ENCODE data around the gene LMBRD1. TPM values are rescaled to one million over a fixed set of nuclear protein-coding genes. Genes with fewer than 3 reads are reported as not detected.

The LMBRD1 gene
- total RNA-seq, 4 donors from 2014 or later = 24.4 to 32.9 (median 28.9) TPM

DNA sequence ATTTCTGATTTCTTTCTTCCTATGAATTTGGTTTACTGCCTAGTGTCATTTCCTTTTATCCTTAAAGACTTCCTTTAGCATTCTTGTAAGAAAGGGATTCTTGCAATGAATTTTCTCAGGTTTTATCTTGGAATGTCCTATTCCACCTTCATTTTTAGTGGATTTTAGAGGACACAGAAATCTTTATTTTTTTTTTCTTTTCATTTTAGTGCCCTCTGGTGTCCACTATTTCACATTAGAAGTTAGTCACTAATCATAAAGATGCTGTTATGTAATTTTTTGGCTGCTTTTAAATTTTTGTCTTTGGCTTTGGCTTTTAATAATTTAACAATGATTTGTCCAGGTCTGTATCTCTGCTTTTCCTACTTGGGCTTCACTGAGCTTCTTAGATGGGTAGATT, 28.1 kb downstream of the LMBRD1 start:
- Histone ChIP-seq H3K4me3 (no peak overlapping the region), H3K4me1 (no peaks in the 10 kb centered on the region), H3K36me3 (no peaks in the 10 kb centered on the region), H3K27ac (no peak overlapping the region), H3K9me3 (no peaks in the 10 kb centered on the region), H3K27me3 (no peaks in the 10 kb centered on the region)
- DNase-seq (no peak), ATAC-seq (no peak)
- in situ Hi-C loops (cut with MboI; ENCODE audit: low sequenced_read_pairs in 4 of 4) = no loop called here
- TF ChIP-seq POLR2A (IDR thresholded peaks at IDR 0.05) = no peak
- TF ChIP-seq, protein P1, sequence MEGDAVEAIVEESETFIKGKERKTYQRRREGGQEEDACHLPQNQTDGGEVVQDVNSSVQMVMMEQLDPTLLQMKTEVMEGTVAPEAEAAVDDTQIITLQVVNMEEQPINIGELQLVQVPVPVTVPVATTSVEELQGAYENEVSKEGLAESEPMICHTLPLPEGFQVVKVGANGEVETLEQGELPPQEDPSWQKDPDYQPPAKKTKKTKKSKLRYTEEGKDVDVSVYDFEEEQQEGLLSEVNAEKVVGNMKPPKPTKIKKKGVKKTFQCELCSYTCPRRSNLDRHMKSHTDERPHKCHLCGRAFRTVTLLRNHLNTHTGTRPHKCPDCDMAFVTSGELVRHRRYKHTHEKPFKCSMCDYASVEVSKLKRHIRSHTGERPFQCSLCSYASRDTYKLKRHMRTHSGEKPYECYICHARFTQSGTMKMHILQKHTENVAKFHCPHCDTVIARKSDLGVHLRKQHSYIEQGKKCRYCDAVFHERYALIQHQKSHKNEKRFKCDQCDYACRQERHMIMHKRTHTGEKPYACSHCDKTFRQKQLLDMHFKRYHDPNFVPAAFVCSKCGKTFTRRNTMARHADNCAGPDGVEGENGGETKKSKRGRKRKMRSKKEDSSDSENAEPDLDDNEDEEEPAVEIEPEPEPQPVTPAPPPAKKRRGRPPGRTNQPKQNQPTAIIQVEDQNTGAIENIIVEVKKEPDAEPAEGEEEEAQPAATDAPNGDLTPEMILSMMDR (IDR thresholded peaks at IDR 0.05 in 4 of 5, conservative IDR thresholded peaks at IDR 0.05 in 1 of 5) = no peak
- intact Hi-C loops (cut with DNase I; ENCODE audit: low total_unique reads) = no loop called here

GRCh38 chr6:69763763-69764162, 33.0 kb downstream of the LMBRD1 start:
- H3K27ac ChIP-seq = no peak overlapping the region
- H3K9me3 ChIP-seq = no peaks in the 10 kb centered on the region
- no peak for DNase-seq
- H3K4me3 ChIP-seq = no peak overlapping the region
- in situ Hi-C loops (cut with MboI; ENCODE audit: low sequenced_read_pairs in 4 of 4) (no loop called here), intact Hi-C loops (cut with DNase I; ENCODE audit: low total_unique reads) (no loop called here)
- TF ChIP-seq POLR2A (IDR thresholded peaks at IDR 0.05) = no peak
- TF ChIP-seq, protein P1 (IDR thresholded peaks at IDR 0.05 in 4 of 5, conservative IDR thresholded peaks at IDR 0.05 in 1 of 5) = no peak
- peaks cover 0 to 3% of the 10 kb centered on the region in 2 donors for H3K4me1 ChIP-seq
- no peaks in the 10 kb centered on the region for H3K27me3 ChIP-seq
- ATAC-seq = no peak
- no peaks in the 10 kb centered on the region for H3K36me3 ChIP-seq

GRCh38 chr6:69761853-69762252, 35.0 kb downstream of the LMBRD1 start:
- Histone ChIP-seq H3K27me3 (no peaks in the 10 kb centered on the region), H3K9me3 (no peaks in the 10 kb centered on the region), H3K27ac (no peak overlapping the region), H3K36me3 (no peaks in the 10 kb centered on the region), H3K4me1 (peaks cover 0 to 3% of the 10 kb centered on the region in 2 donors), H3K4me3 (no peak overlapping the region)
- ATAC-seq (no peak), DNase-seq (no peak)
- intact Hi-C loops (cut with DNase I; ENCODE audit: low total_unique reads) = no loop called here
- in situ Hi-C loops (cut with MboI; ENCODE audit: low sequenced_read_pairs in 4 of 4) = no loop called here
- TF ChIP-seq, protein P1 (IDR thresholded peaks at IDR 0.05 in 4 of 5, conservative IDR thresholded peaks at IDR 0.05 in 1 of 5) = no peak
- no peak for TF ChIP-seq POLR2A (IDR thresholded peaks at IDR 0.05)

- H3K4me3 ChIP-seq = no peak overlapping the region
- peaks cover 0 to 3% of the 10 kb centered on the region in 2 donors for H3K4me1 ChIP-seq
- in situ Hi-C loops (cut with MboI; ENCODE audit: low sequenced_read_pairs in 4 of 4) (no loop called here), intact Hi-C loops (cut with DNase I; ENCODE audit: low total_unique reads) (no loop called here)
- TF ChIP-seq, protein P1 (IDR thresholded peaks at IDR 0.05 in 4 of 5, conservative IDR thresholded peaks at IDR 0.05 in 1 of 5) = no peak
- TF ChIP-seq POLR2A (IDR thresholded peaks at IDR 0.05) = no peak
- H3K9me3 ChIP-seq = no peaks in the 10 kb centered on the region
- no peak overlapping the region for H3K27ac ChIP-seq
- H3K27me3 ChIP-seq = no peaks in the 10 kb centered on the region
- DNase-seq = no peak
- no peak for ATAC-seq
- H3K36me3 ChIP-seq = no peaks in the 10 kb centered on the region
Observed at GRCh38 chr6:69758214-69758613, 38.6 kb downstream of the LMBRD1 start.

DNA sequence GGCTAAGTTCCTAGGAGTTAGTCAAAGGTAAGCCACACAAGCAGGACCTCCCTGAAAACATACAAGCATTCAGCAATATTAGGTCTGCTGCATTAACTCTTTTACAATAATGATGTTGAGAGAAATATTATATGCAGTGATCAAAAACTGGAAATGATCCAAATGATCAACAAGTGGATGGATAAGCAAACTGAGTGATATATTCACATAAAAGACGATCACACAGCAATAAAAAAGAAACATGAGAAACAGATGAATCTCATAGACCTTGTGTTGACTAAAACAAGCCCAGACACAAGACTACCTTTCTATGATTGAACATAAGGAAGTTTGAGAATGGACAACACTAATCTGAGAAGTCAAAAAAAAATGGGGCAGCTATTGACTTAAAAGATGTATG, 39.9 kb downstream of the LMBRD1 start:
- Histone ChIP-seq H3K4me3 (no peak overlapping the region), H3K27me3 (no peaks in the 10 kb centered on the region), H3K4me1 (peaks cover 0 to 15% of the 10 kb centered on the region in 2 donors), H3K9me3 (no peaks in the 10 kb centered on the region), H3K27ac (no peak overlapping the region), H3K36me3 (no peaks in the 10 kb centered on the region)
- no peak for TF ChIP-seq POLR2A (IDR thresholded peaks at IDR 0.05)
- TF ChIP-seq, protein P1 (IDR thresholded peaks at IDR 0.05 in 4 of 5, conservative IDR thresholded peaks at IDR 0.05 in 1 of 5) = no peak
- intact Hi-C loops (cut with DNase I; ENCODE audit: low total_unique reads) = no loop called here
- in situ Hi-C loops (cut with MboI; ENCODE audit: low sequenced_read_pairs in 4 of 4) = no loop called here
- ATAC-seq (no peak), DNase-seq (no peak)
